ENCODE data around the gene NLGN4Y.

NLGN4Y gene

GRCh38 chrY:14644157-14644952 is 120.0 kb downstream of the NLGN4Y start:
- DNase-seq (ENCODE audit: low spot score): no peak

GRCh38 chrY:14679181-14679580 is 154.9 kb downstream of the NLGN4Y start:
- no peak for DNase-seq (ENCODE audit: low spot score)

GRCh38 chrY:14694543-14694942 is 170.2 kb downstream of the NLGN4Y start:
- no peak for DNase-seq (ENCODE audit: low spot score)

- DNase-seq (ENCODE audit: low spot score): no peak
Measured at GRCh38 chrY:14708158-14708557, 183.8 kb downstream of the NLGN4Y start.

- DNase-seq (ENCODE audit: low spot score): no peak
Measured at GRCh38 chrY:14741596-14741995, 217.3 kb downstream of the NLGN4Y start.

GRCh38 chrY:14748329-14748728 is 224.0 kb downstream of the NLGN4Y start:
- no peak for DNase-seq (ENCODE audit: low spot score)

GRCh38 chrY:14755571-14755970 is 231.2 kb downstream of the NLGN4Y start:
- no peak for DNase-seq (ENCODE audit: low spot score)

GRCh38 chrY:14762903-14763302 is 238.6 kb downstream of the NLGN4Y start:
- DNase-seq (ENCODE audit: low spot score): no peak

- no peak for DNase-seq (ENCODE audit: low spot score)
Measured at GRCh38 chrY:14763600-14763999, 239.3 kb downstream of the NLGN4Y start.

- no peak for DNase-seq (ENCODE audit: low spot score)
Measured at GRCh38 chrY:14778208-14778607, 253.9 kb downstream of the NLGN4Y start.

- no peak for DNase-seq (ENCODE audit: low spot score)
Measured at GRCh38 chrY:14793104-14793503, 268.8 kb downstream of the NLGN4Y start.

GRCh38 chrY:14793674-14794073 is 269.3 kb downstream of the NLGN4Y start:
- no peak for DNase-seq (ENCODE audit: low spot score)

GRCh38 chrY:14798010-14798409 is 273.7 kb downstream of the NLGN4Y start:
- no peak for DNase-seq (ENCODE audit: low spot score)

- no peak for DNase-seq (ENCODE audit: low spot score)
Measured at GRCh38 chrY:14801096-14801495, 276.8 kb downstream of the NLGN4Y start.

GRCh38 chrY:14802125-14802524 is 277.8 kb downstream of the NLGN4Y start:
- DNase-seq (ENCODE audit: low spot score): no peak

GRCh38 chrY:14804041-14804440 is 279.7 kb downstream of the NLGN4Y start:
- no peak for DNase-seq (ENCODE audit: low spot score)

- DNase-seq (ENCODE audit: low spot score): no peak
Measured at GRCh38 chrY:14818452-14818851, 294.1 kb downstream of the NLGN4Y start.

GRCh38 chrY:14822201-14822600 is 297.9 kb downstream of the NLGN4Y start:
- DNase-seq (ENCODE audit: low spot score): no peak

- no peak for DNase-seq (ENCODE audit: low spot score)
Measured at GRCh38 chrY:14822906-14823305, 298.6 kb downstream of the NLGN4Y start.

GRCh38 chrY:14824583-14824982 is 300.3 kb downstream of the NLGN4Y start:
- no peak for DNase-seq (ENCODE audit: low spot score)

GRCh38 chrY:14825728-14826127 is 301.4 kb downstream of the NLGN4Y start:
- DNase-seq (ENCODE audit: low spot score): no peak

- DNase-seq (ENCODE audit: low spot score): no peak
Measured at GRCh38 chrY:14828531-14828930, 304.2 kb downstream of the NLGN4Y start.

- no peak for DNase-seq (ENCODE audit: low spot score)
Measured at GRCh38 chrY:14829366-14829885, 305.1 kb downstream of the NLGN4Y start.

Measured in CD4-positive, alpha-beta T cell treated with Interleukin-15 for 4 hours (primary cell).